CD4-positive, alpha-beta memory T cell (primary cell): ENCODE results near the gene SMIM43. TPM values are rescaled to one million over a fixed set of nuclear protein-coding genes. Genes with fewer than 3 reads are reported as not detected.
A peak's percentile ranks its signal among the peaks of the same experiment; 100 is the strongest.
"Not testable (repeated sequence)": the region's sequence is repeated elsewhere in the genome, so short reads cannot be mapped to it uniquely, and the experiment has no call there.

Experiments
- CTCF ChIA-PET: fragments of 350-600 bp; sonication (Branson Sonifier 250); formaldehyde crosslinking; loops from one replicate; lab custom pipeline; 2021; ENCODE audit warnings: inconsistent platforms; ENCODE audit not compliant: partially characterized antibody; lab: Charles Lee
- POLR2A ChIA-PET: fragments of 350-600 bp; sonication (Branson Sonifier 250); formaldehyde crosslinking; loops from one replicate; lab custom pipeline; 2021; ENCODE audit not compliant: partially characterized antibody; lab: Charles Lee
- DNase-seq, 5 donors: peaks; one replicate each; pipeline versions ENCODE4 v3.0.0 to v3.0.0-alpha.2; 2020 to 2022; ENCODE audit warnings: mixed read lengths in 1 of 5
- H3K27ac ChIP-seq: one replicate; pipeline ENCODE4 v1.7.0; 2013; ENCODE audit warnings: low read depth, low read length
- H3K27me3 ChIP-seq: 2 replicates; pipeline ENCODE4 v1.7.0; 2013; ENCODE audit warnings: mild to moderate bottlenecking, low read length, moderate library complexity; ENCODE audit not compliant: insufficient read depth
- H3K36me3 ChIP-seq: 2 replicates; pipeline ENCODE4 v1.7.0; 2013; ENCODE audit warnings: mild to moderate bottlenecking, low read length, moderate library complexity; ENCODE audit not compliant: insufficient read depth
- H3K4me1 ChIP-seq: 2 replicates; pipeline ENCODE4 v1.7.0; 2013; ENCODE audit warnings: mild to moderate bottlenecking, low read length, moderate library complexity; ENCODE audit not compliant: insufficient read depth
- H3K4me3 ChIP-seq, 2 donors: one replicate each; pipeline ENCODE4 v1.7.0; 2013; ENCODE audit warnings: low read length in 2 of 2, mild to moderate bottlenecking in 1 of 2
- H3K9me3 ChIP-seq, 2 donors: one replicate each; pipeline ENCODE4 v1.7.0; 2013; ENCODE audit warnings: low read length in 2 of 2, control low read depth in 1 of 2; ENCODE audit not compliant: control insufficient read depth in 1 of 2
- H3K27ac Mint-ChIP-seq, 7 donors: one replicate each; pipeline ENCODE4 v1.8.0; 2020 to 2021; ENCODE audit warnings: mixed read lengths in 7 of 7, mild to moderate bottlenecking in 6 of 7, inconsistent platforms in 3 of 7, moderate library complexity in 3 of 7
- H3K27me3 Mint-ChIP-seq, 2 donors: one replicate each; pipeline ENCODE4 v1.8.0; 2020 to 2021; ENCODE audit warnings: mixed read lengths in 2 of 2
- H3K36me3 Mint-ChIP-seq, 2 donors: one replicate each; pipeline ENCODE4 v1.8.0; 2020 to 2021; ENCODE audit warnings: mixed read lengths in 2 of 2, inconsistent platforms in 1 of 2, mild to moderate bottlenecking in 1 of 2
- H3K4me1 Mint-ChIP-seq, 4 donors: one replicate each; pipeline ENCODE4 v1.8.0; 2020 to 2021; ENCODE audit warnings: mixed read lengths in 4 of 4, mild to moderate bottlenecking in 1 of 4
- H3K4me3 Mint-ChIP-seq, 8 donors: one replicate each; pipeline ENCODE4 v1.8.0; 2020 to 2021; ENCODE audit warnings: mixed read lengths in 8 of 8, mild to moderate bottlenecking in 7 of 8, moderate library complexity in 6 of 8, inconsistent platforms in 3 of 8
- H3K9me3 Mint-ChIP-seq, 8 donors: one replicate each; pipeline ENCODE4 v1.8.0; 2020 to 2021; ENCODE audit warnings: mixed read lengths in 8 of 8, mild to moderate bottlenecking in 5 of 8, inconsistent platforms in 3 of 8, moderate library complexity in 1 of 8
- intact Hi-C: fragments of 100-400 bp; cut with micrococcal nuclease; formaldehyde crosslinking; loops from one replicate; pipeline ENCODE4 v1.15.1; 2023
- polyA plus RNA-seq, 2 donors: library from polyadenylated mRNA; unstranded; fragments of 300-500 nt; fragmentation: Illumina TruSeq; gene quantifications; one replicate each; pipeline ENCODE4 v1.2.3, GENCODE V29; 2021
- total RNA-seq, 2 experiments: library from RNA; stranded (reverse); gene quantifications; one replicate each; pipeline ENCODE4 v1.2.3, GENCODE V29; 2021

The SMIM43 gene
- total and polyA plus RNA-seq, 4 experiments from 2014 or later: not detected

GRCh38 chr4:121738780-121739535 lies 26.0 kb downstream of the SMIM43 start:
- POLR2A ChIA-PET: no interaction called here
- Histone ChIP-seq H3K9me3 (no peaks in the 10 kb centered on the region), H3K27ac (no peak overlapping the region), H3K4me1 (no peaks in the 10 kb centered on the region), H3K27me3 (no peaks in the 10 kb centered on the region), H3K4me3 (no peak overlapping the region), H3K36me3 (no peaks in the 10 kb centered on the region)
- no peak overlapping the region for H3K4me3 Mint-ChIP-seq
- no peaks in the 10 kb centered on the region for H3K4me1 Mint-ChIP-seq
- DNase-seq: no peak
- H3K27ac Mint-ChIP-seq: no peak overlapping the region
- intact Hi-C loops: no loop called here
- H3K9me3 Mint-ChIP-seq: no peaks in the 10 kb centered on the region
- CTCF ChIA-PET: no interaction called here
- peaks cover 1 to 5% of the 10 kb centered on the region in 2 donors for H3K27me3 Mint-ChIP-seq
- no peaks in the 10 kb centered on the region for H3K36me3 Mint-ChIP-seq

DNA sequence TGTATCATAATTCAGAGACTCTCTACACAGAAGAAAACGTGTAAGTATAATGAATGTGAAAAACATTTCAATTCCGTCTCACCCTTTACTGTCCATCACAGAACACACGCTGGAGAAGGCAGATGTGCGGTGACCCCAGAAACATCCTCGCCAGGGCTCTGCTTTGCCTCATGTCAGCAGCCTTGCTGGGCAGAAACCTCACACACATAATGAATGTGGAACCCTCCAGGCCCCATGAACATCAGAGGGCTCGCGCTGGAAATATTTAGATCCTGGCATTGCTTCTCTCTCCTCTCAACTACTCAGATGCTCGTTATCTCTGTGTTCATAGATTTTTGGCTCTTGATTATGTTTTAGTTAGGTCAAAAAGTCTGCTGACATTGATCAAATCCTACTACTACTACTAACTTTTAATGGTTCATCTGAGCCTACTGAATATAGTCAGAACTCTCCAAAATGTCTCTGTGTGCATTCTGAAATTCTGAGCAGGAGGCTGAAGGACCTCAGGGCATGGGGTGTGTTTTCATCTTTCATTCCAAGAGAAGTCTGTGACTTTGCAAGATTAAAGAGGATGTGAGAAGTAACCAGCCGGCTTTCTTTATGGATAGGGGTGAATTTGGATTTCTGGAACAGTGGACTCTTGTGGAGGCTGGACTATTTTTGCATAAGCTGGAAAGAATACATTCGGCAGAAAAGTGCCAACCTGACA lies 27.0 kb downstream of the SMIM43 start:
- Mint-ChIP-seq H3K4me3 (no peak overlapping the region), H3K4me1 (no peaks in the 10 kb centered on the region), H3K9me3 (no peaks in the 10 kb centered on the region), H3K27ac (no peak overlapping the region), H3K36me3 (no peaks in the 10 kb centered on the region), H3K27me3 (peaks cover 1 to 5% of the 10 kb centered on the region in 2 donors)
- H3K27me3 ChIP-seq: no peaks in the 10 kb centered on the region
- H3K9me3 ChIP-seq: no peaks in the 10 kb centered on the region
- H3K36me3 ChIP-seq: no peaks in the 10 kb centered on the region
- ChIA-PET CTCF (interaction anchor here (0.7 to 2.4 kb wide), 3 partner anchors 16 to 1358 kb away, joined by 3 to 15 read pairs (median 3); no protein-coding TSS in a partner anchor), POLR2A (no interaction called here)
- intact Hi-C loops: no loop called here
- no peaks in the 10 kb centered on the region for H3K4me1 ChIP-seq
- no peak for DNase-seq
- no peak overlapping the region for H3K4me3 ChIP-seq
- H3K27ac ChIP-seq: no peak overlapping the region

DNA sequence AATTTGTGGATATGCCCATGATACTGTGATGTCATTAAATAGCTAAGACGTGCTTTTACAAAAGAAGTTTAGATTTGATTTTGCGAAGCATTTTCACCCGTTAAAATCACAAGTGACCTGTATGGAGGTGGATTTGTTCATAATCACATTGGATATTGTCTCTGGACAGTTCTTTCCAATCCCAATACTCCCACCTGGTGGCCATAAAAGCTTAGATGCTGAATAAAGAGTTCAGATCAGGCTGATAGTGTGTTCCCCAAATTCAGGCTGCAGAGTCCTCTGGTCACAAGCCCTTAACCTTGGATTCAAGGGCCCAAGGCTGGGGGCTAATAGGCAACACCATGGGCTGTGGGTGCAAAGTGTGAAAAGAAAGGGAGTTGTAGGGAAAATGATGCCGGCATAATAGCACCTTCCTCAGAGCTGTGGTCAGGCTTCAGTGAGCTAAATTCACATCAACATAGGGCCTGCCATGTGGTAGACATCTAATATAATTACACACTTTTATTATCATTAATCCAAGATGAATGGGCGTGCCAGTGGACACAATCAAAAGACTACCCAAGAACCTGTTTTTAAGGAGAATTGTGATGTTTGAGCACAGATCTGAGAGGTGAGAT lies 28.1 kb downstream of the SMIM43 start:
- H3K4me1 Mint-ChIP-seq: no peaks in the 10 kb centered on the region
- H3K9me3 Mint-ChIP-seq: no peaks in the 10 kb centered on the region
- peaks cover 7% of the 10 kb centered on the region in 2 donors for H3K27me3 Mint-ChIP-seq
- Histone ChIP-seq H3K4me1 (no peaks in the 10 kb centered on the region), H3K36me3 (no peaks in the 10 kb centered on the region), H3K9me3 (no peaks in the 10 kb centered on the region), H3K27ac (no peak overlapping the region), H3K4me3 (no peak overlapping the region), H3K27me3 (no peaks in the 10 kb centered on the region)
- CTCF ChIA-PET: interaction anchor here (0.6 to 2.4 kb wide), 4 partner anchors 15 to 868 kb away, joined by 3 to 15 read pairs (median 6); no protein-coding TSS in a partner anchor
- no peaks in the 10 kb centered on the region for H3K36me3 Mint-ChIP-seq
- intact Hi-C loops: no loop called here
- H3K27ac Mint-ChIP-seq: no peak overlapping the region
- POLR2A ChIA-PET: no interaction called here
- no peak overlapping the region for H3K4me3 Mint-ChIP-seq
- DNase-seq: peak in 4 of 5 donors; percentile 6 to 12 (median 10)

- Histone ChIP-seq H3K27me3 (no peaks in the 10 kb centered on the region), H3K4me1 (no peaks in the 10 kb centered on the region), H3K27ac (no peak overlapping the region), H3K9me3 (no peaks in the 10 kb centered on the region), H3K36me3 (no peaks in the 10 kb centered on the region), H3K4me3 (no peak overlapping the region)
- Mint-ChIP-seq H3K9me3 (peaks cover 0 to 6% (median 0%) of the 10 kb centered on the region in 8 donors), H3K36me3 (no peaks in the 10 kb centered on the region), H3K27me3 (peaks cover 6 to 7% of the 10 kb centered on the region in 2 donors), H3K4me3 (no peak overlapping the region), H3K4me1 (no peaks in the 10 kb centered on the region), H3K27ac (no peak overlapping the region)
- ChIA-PET POLR2A (no interaction called here), CTCF (interaction anchor here (1.4 kb wide), 3 partner anchors 9 to 363 kb away, joined by 4 to 6 read pairs (median 5); no protein-coding TSS in a partner anchor)
- intact Hi-C loops: no loop called here
- no peak for DNase-seq
Measured at GRCh38 chr4:121734571-121734970, 30.4 kb downstream of the SMIM43 start.

- no peak overlapping the region for H3K4me3 ChIP-seq
- H3K4me3 Mint-ChIP-seq: no peak overlapping the region
- intact Hi-C loops: no loop called here
Measured at GRCh38 chr4:121733942-121734341, 31.0 kb downstream of the SMIM43 start.

DNA sequence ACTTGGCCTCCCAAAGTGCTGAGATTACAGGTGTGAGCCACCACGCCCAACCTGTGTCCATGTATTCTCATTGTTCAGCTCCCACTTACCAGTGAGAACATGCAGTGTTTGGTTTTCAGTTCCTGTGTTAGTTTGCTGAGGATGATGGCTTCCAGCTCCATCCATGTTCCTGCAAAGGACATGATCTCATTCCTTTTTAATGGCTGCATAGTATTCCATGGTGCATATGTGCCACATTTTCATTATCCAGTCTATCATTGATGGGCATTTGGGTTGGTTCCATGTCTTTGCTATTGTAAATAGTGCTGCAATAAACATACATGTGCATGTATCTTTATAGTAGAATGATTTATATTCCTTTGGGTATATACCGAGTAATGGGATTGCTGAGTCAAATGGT lies 35.2 kb downstream of the SMIM43 start:
- H3K4me3 ChIP-seq, H3K27ac Mint-ChIP-seq, DNase-seq, intact Hi-C loops, H3K27me3 Mint-ChIP-seq, H3K36me3 Mint-ChIP-seq, H3K27me3 ChIP-seq, H3K9me3 Mint-ChIP-seq, H3K4me1 Mint-ChIP-seq, H3K4me3 Mint-ChIP-seq, H3K36me3 ChIP-seq, H3K4me1 ChIP-seq, H3K27ac ChIP-seq, H3K9me3 ChIP-seq, POLR2A ChIA-PET: not testable (repeated sequence)
- CTCF ChIA-PET: interaction anchor here (3.3 kb wide), 1 partner anchor 537 kb away, joined by 10 read pairs; no protein-coding TSS in a partner anchor

More at GRCh38 chr4:121733942-121734341, 31.0 kb downstream of the SMIM43 start:
- Histone ChIP-seq H3K27ac (no peak overlapping the region), H3K4me1 (no peaks in the 10 kb centered on the region), H3K36me3 (no peaks in the 10 kb centered on the region), H3K27me3 (no peaks in the 10 kb centered on the region), H3K9me3 (no peaks in the 10 kb centered on the region)
- H3K36me3 Mint-ChIP-seq: no peaks in the 10 kb centered on the region
- peaks cover 0 to 6% (median 0%) of the 10 kb centered on the region in 8 donors for H3K9me3 Mint-ChIP-seq
- DNase-seq: no peak
- ChIA-PET CTCF (interaction anchor here (1.0 to 1.4 kb wide), 2 partner anchors 362 to 363 kb away, joined by 3 to 4 read pairs; no protein-coding TSS in a partner anchor), POLR2A (no interaction called here)
- no peak overlapping the region for H3K27ac Mint-ChIP-seq
- no peaks in the 10 kb centered on the region for H3K4me1 Mint-ChIP-seq
- peaks cover 6 to 7% of the 10 kb centered on the region in 2 donors for H3K27me3 Mint-ChIP-seq

DNA sequence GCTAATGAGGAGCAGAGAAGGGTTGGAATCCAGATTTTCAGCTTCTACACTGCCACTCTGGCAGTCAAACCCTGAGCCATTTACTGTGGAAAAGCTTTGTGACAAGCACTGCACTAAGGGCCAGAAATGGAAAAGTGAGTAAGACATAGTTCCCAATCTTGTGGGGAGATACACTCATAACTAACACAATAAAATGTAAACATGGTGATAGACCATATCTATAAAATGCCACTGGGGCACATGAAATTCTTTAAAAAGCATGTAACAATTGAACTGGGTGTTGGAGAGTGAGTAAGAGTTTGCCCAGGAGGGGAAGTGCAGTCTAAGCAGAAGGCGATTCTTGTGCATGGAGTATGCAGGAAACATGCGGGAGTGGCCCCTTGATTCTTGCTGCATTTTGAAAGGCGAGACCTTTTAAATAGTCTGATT lies 36.2 kb downstream of the SMIM43 start:
- Histone ChIP-seq H3K9me3 (no peaks in the 10 kb centered on the region), H3K4me1 (no peaks in the 10 kb centered on the region), H3K36me3 (no peaks in the 10 kb centered on the region), H3K4me3 (no peak overlapping the region), H3K27me3 (no peaks in the 10 kb centered on the region), H3K27ac (no peak overlapping the region)
- H3K27me3 Mint-ChIP-seq: peaks cover 2 to 9% of the 10 kb centered on the region in 2 donors
- no peaks in the 10 kb centered on the region for H3K36me3 Mint-ChIP-seq
- H3K4me1 Mint-ChIP-seq: peaks cover 0 to 2% (median 0%) of the 10 kb centered on the region in 4 donors
- ChIA-PET POLR2A (no interaction called here), CTCF (interaction anchor here (1.2 to 3.3 kb wide), 3 partner anchors 33 to 536 kb away, joined by 3 to 10 read pairs (median 3); no protein-coding TSS in a partner anchor)
- DNase-seq: no peak
- peaks cover 0 to 6% (median 0%) of the 10 kb centered on the region in 8 donors for H3K9me3 Mint-ChIP-seq
- no peak overlapping the region for H3K27ac Mint-ChIP-seq
- intact Hi-C loops: no loop called here
- no peak overlapping the region for H3K4me3 Mint-ChIP-seq
